Upper lobe of right lung (tissue), 1 donor: ENCODE measurements around the gene BCL2L12. TPM values are rescaled to one million over a fixed set of nuclear protein-coding genes. Genes with fewer than 3 reads are reported as not detected.

Experiments
- ATAC-seq: fragments of 200-7000 bp; cut with Tn5 transposase; one replicate; pipeline ENCODE4 v1.9.1; 2020; ENCODE audit warnings: mild to moderate bottlenecking, moderate library complexity
- DNase-seq: peaks from one replicate; pipeline ENCODE4 v3.0.0-alpha.2; 2020
- H3K27ac ChIP-seq: fragments of 200-600 bp; one replicate; pipeline ENCODE4 v1.8.0; 2022
- H3K27me3 ChIP-seq: fragments of 200-600 bp; one replicate; pipeline ENCODE4 v1.8.0; 2022; ENCODE audit warnings: mild to moderate bottlenecking
- H3K36me3 ChIP-seq: fragments of 200-600 bp; one replicate; pipeline ENCODE4 v1.8.0; 2022
- H3K4me1 ChIP-seq: fragments of 200-600 bp; one replicate; pipeline ENCODE4 v1.8.0; 2022
- H3K4me3 ChIP-seq: fragments of 200-600 bp; one replicate; pipeline ENCODE4 v1.8.0; 2022; ENCODE audit warnings: mild to moderate bottlenecking
- H3K9me3 ChIP-seq: fragments of 200-600 bp; one replicate; pipeline ENCODE4 v1.8.0; 2022
- intact Hi-C: fragments of 100-400 bp; cut with DNase I; formaldehyde crosslinking; loops from one replicate; pipeline ENCODE4 v1.11.0; 2022
- total RNA-seq: library from RNA; stranded (reverse); fragmentation: NEBNext Ultra II Directional; extraction: Animal tissue kit (Norgen Biotek cat#: 25700); gene quantifications from one replicate; pipeline ENCODE4 v1.2.1, GENCODE V29; 2021
- TF ChIP-seq, protein P1 (sequence below): fragments of 200-600 bp; IDR thresholded peaks from one replicate; pipeline ENCODE4 v1.8.0; 2022; ENCODE audit warnings: antibody characterized with exemption
- donor health status: DM: no; HTN: yes; CAD: no; lungs with severe emphysema.

The BCL2L12 gene
- total RNA-seq, 1 donor from 2014 or later, result 15.8 TPM

- intact Hi-C loops, result no loop called here
- Histone ChIP-seq H3K27ac (no peak overlapping the region), H3K36me3 (peaks cover 85% of the 10 kb centered on the region), H3K4me3 (no peak overlapping the region), H3K9me3 (no peaks in the 10 kb centered on the region), H3K4me1 (no peaks in the 10 kb centered on the region), H3K27me3 (no peaks in the 10 kb centered on the region)
- no peak for DNase-seq
- TF ChIP-seq, protein P1, sequence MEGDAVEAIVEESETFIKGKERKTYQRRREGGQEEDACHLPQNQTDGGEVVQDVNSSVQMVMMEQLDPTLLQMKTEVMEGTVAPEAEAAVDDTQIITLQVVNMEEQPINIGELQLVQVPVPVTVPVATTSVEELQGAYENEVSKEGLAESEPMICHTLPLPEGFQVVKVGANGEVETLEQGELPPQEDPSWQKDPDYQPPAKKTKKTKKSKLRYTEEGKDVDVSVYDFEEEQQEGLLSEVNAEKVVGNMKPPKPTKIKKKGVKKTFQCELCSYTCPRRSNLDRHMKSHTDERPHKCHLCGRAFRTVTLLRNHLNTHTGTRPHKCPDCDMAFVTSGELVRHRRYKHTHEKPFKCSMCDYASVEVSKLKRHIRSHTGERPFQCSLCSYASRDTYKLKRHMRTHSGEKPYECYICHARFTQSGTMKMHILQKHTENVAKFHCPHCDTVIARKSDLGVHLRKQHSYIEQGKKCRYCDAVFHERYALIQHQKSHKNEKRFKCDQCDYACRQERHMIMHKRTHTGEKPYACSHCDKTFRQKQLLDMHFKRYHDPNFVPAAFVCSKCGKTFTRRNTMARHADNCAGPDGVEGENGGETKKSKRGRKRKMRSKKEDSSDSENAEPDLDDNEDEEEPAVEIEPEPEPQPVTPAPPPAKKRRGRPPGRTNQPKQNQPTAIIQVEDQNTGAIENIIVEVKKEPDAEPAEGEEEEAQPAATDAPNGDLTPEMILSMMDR, result no peak
- no peak for ATAC-seq
Observed at GRCh38 chr19:49653466-49653806, 12.3 kb upstream of the BCL2L12 start.

DNA sequence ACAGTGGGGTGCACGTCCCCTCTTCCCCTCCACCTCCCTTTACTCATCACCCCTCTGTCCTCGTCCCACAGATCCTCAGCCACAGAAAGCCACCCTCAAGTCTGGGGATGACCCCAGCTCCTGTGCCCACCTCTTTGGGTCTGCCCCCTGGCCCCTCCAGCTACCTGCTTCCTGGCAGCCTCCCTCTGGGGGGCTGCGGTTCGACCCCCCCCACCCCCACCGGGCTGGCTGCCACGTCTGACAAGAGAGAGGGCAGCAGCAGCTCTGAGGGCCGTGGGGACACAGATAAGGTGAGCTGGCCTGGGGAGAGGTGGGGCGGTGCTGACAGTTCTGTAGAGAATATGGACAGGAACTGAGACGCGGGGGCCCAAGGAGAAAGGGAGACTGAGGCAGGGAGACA is 11.2 kb upstream of the BCL2L12 start:
- Histone ChIP-seq H3K27ac (no peak overlapping the region), H3K27me3 (no peaks in the 10 kb centered on the region), H3K9me3 (no peaks in the 10 kb centered on the region), H3K36me3 (peaks cover 85% of the 10 kb centered on the region), H3K4me1 (no peaks in the 10 kb centered on the region), H3K4me3 (no peak overlapping the region)
- no peak for DNase-seq
- intact Hi-C loops, result no loop called here
- ATAC-seq, result no peak
- TF ChIP-seq, protein P1, result no peak

DNA sequence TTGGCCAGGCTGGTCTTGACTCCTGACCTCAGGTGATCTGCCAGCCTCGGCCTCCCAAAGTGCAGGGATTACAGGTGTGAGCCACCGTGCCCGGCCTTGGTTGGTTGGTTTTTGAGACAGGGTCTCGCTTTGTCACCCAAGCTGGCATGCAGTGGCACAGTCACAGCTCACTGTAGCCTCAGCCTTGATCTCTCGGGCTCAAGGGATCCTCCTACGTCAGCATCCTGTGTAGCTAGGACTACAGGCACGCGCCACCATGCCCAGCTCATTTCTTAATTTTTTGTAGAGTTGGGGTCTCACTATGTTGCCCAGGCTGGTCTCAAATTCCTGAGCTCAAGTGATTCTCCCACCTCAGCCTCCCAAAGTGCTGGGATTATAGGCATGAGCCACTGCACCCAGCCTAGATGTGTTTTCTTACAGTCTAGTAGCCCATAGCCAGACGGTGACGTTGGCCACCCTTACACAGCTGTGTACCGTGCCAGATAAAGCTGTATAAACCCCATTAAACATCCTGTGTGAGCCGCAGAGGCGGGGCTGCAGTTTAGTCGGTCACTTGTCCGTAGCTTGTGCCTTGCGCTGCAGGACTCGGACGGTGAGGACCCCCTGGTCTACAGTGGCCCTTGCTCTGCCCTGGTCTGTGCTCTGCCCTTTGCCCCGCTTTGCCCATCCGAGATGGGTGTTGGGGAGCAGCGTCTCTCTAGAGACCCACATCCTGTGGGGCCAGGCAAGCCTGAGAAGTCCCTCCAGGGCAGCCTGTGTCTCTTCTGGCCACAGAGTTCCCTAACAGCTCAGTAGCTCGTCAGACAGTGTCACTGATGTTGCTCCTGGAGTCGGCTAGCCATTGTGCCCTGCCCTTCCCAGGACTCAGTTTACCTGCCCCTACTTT is 9.9 kb upstream of the BCL2L12 start:
- intact Hi-C loops, result no loop called here
- ATAC-seq, result no peak
- Histone ChIP-seq H3K27ac (no peak overlapping the region), H3K4me3 (no peak overlapping the region), H3K9me3 (no peaks in the 10 kb centered on the region), H3K36me3 (peaks cover 83% of the 10 kb centered on the region), H3K27me3 (no peaks in the 10 kb centered on the region), H3K4me1 (no peaks in the 10 kb centered on the region)
- TF ChIP-seq, protein P1, result no peak
- no peak for DNase-seq

DNA sequence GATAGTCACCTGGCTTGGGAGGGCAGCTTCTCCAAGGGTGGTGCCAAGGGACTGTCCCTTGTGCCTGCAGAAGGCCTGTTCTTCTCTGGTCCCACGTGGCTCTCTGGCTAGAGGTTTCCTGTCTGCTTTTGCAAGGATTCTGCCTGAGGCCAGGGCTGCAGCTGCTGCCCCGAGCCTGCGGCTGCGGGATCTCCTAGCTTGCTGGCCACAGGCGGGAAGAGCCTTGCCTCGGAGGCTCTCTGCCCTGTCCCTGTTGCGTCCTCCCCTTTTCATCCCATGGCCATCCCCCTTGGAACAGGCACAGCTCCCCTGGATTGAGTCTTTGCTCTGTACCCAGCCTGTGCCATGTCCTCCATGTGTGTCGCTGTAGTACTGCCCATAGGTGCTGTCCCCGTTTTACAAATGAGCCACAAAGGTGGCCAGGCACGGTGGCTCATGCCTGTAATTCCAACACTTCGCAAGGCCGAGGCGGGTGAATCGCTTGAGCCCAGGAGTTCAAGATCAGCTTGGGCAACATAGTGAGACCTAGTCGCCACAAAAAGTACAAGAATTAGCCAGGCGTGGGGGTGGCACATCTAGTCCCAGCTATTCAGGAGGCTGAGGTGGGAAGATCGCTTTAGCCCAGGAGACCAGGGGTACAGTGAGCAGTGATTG is 9.2 kb upstream of the BCL2L12 start:
- H3K27me3 ChIP-seq, result no peaks in the 10 kb centered on the region
- peaks cover 90% of the 10 kb centered on the region for H3K36me3 ChIP-seq
- no peaks in the 10 kb centered on the region for H3K4me1 ChIP-seq
- H3K4me3 ChIP-seq, result no peak overlapping the region
- ATAC-seq (no peak), DNase-seq (no peak)
- intact Hi-C loops, result no loop called here
- TF ChIP-seq, protein P1, result no peak
- H3K27ac ChIP-seq, result no peak overlapping the region
- H3K9me3 ChIP-seq, result no peaks in the 10 kb centered on the region

DNA sequence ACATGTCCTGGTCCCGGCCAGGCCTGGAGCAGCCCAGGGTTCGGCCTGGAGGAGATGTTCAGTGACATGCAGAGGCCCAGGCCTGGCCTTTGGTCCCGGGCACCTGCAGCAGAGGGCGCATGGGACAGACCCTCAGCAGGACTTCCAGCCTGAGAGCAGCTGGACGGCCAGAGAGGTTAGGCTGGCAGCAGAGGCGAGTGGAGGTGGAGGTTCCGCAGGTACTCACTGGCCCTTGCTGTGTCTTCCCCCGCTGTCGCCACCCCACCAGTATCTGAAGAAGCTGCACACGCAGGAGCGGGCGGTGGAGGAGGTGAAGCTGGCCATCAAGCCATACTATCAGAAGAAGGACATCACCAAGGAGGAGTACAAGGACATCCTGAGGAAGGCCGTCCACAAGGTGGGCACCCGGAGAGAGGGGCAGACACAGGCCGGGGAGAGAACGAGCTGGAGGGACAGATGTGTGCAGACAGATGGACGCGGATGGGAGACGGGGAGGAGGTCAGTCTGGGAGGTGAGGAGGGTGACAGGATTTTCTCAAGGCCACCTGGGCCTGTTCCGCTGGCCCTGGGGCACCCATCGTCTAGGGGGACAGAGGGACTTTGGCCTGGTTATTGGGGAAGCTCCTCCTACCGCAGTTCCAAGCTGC is 8.1 kb upstream of the BCL2L12 start:
- H3K27me3 ChIP-seq, result no peaks in the 10 kb centered on the region
- H3K9me3 ChIP-seq, result no peaks in the 10 kb centered on the region
- ATAC-seq (no peak), DNase-seq (no peak)
- intact Hi-C loops, result no loop called here
- no peak overlapping the region for H3K4me3 ChIP-seq
- H3K36me3 ChIP-seq, result peaks cover 95% of the 10 kb centered on the region
- TF ChIP-seq, protein P1, result no peak
- H3K27ac ChIP-seq, result no peak overlapping the region
- H3K4me1 ChIP-seq, result no peaks in the 10 kb centered on the region
